Measurements from ENCODE around the gene DCUN1D3. TPM values are rescaled to one million over a fixed set of nuclear protein-coding genes. Genes with fewer than 3 reads are reported as not detected.

DCUN1D3 gene
- total and polyA plus RNA-seq, 2 experiments from 2014 or later, result 4.5 to 9.2 TPM

- H3K27me3 ChIP-seq, result no peaks in the 10 kb centered on the region
- H3K9me3 ChIP-seq (ENCODE audit: low read depth), result no peaks in the 10 kb centered on the region
- TF ChIP-seq, protein P1, sequence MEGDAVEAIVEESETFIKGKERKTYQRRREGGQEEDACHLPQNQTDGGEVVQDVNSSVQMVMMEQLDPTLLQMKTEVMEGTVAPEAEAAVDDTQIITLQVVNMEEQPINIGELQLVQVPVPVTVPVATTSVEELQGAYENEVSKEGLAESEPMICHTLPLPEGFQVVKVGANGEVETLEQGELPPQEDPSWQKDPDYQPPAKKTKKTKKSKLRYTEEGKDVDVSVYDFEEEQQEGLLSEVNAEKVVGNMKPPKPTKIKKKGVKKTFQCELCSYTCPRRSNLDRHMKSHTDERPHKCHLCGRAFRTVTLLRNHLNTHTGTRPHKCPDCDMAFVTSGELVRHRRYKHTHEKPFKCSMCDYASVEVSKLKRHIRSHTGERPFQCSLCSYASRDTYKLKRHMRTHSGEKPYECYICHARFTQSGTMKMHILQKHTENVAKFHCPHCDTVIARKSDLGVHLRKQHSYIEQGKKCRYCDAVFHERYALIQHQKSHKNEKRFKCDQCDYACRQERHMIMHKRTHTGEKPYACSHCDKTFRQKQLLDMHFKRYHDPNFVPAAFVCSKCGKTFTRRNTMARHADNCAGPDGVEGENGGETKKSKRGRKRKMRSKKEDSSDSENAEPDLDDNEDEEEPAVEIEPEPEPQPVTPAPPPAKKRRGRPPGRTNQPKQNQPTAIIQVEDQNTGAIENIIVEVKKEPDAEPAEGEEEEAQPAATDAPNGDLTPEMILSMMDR (IDR thresholded peaks at IDR 0.05; ENCODE audit: low read depth, low read length), result no peak
- H3K36me3 ChIP-seq, result no peaks in the 10 kb centered on the region
- peaks cover 17% of the 10 kb centered on the region for H3K4me1 ChIP-seq (ENCODE audit: low read depth)
- peak overlapping the region; percentile 25 for H3K27ac ChIP-seq
- H3K4me3 ChIP-seq, result no peak overlapping the region
- DNase-seq (ENCODE audit: low read depth in 1 of 2, low spot score in 1 of 2), result peak in 1 of 2 donors; percentile 94
Measured at GRCh38 chr16:20906341-20907255, 6.4 kb upstream of the DCUN1D3 start.

DNA sequence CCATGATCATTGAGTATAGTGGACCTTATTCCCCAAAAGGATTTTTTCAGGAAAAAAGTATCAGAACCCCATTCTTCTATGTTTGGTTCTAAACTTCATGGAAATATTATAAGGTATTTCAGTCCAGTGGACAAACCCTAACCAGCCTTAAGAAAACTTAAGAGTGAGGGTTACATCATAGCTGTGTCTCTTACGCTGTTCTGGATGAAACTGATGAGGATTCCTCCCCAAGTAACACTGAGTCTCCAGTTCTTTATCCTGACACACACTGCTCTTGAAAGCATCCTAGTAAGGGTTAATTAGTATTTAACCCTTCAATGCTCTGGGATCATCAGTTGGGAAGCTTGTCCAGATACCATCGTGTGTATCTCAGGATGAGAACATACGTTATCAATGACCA lies 5.4 kb upstream of the DCUN1D3 start:
- TF ChIP-seq, protein P1 (IDR thresholded peaks at IDR 0.05; ENCODE audit: low read depth, low read length), result no peak
- Histone ChIP-seq H3K4me1 (ENCODE audit: low read depth) (peaks cover 17% of the 10 kb centered on the region), H3K9me3 (ENCODE audit: low read depth) (no peaks in the 10 kb centered on the region), H3K27ac (no peak overlapping the region), H3K36me3 (no peaks in the 10 kb centered on the region), H3K27me3 (no peaks in the 10 kb centered on the region), H3K4me3 (no peak overlapping the region)
- peak in 1 of 2 donors; percentile 59 for DNase-seq (ENCODE audit: low read depth in 1 of 2, low spot score in 1 of 2)

GRCh38 chr16:20904507-20905081 lies 4.4 kb upstream of the DCUN1D3 start:
- no peaks in the 10 kb centered on the region for H3K36me3 ChIP-seq
- H3K9me3 ChIP-seq (ENCODE audit: low read depth), result no peaks in the 10 kb centered on the region
- H3K4me3 ChIP-seq, result no peak overlapping the region
- peak in 1 of 2 donors; percentile 88 for DNase-seq (ENCODE audit: low read depth in 1 of 2, low spot score in 1 of 2)
- no peaks in the 10 kb centered on the region for H3K27me3 ChIP-seq
- H3K4me1 ChIP-seq (ENCODE audit: low read depth), result peaks cover 17% of the 10 kb centered on the region
- TF ChIP-seq, protein P1 (IDR thresholded peaks at IDR 0.05; ENCODE audit: low read depth, low read length), result no peak
- H3K27ac ChIP-seq, result peak overlapping the region; percentile 17

- H3K36me3 ChIP-seq, result no peaks in the 10 kb centered on the region
- TF ChIP-seq, protein P1 (IDR thresholded peaks at IDR 0.05; ENCODE audit: low read depth, low read length), result no peak
- H3K9me3 ChIP-seq (ENCODE audit: low read depth), result no peaks in the 10 kb centered on the region
- no peak overlapping the region for H3K4me3 ChIP-seq
- peaks cover 20% of the 10 kb centered on the region for H3K4me1 ChIP-seq (ENCODE audit: low read depth)
- no peaks in the 10 kb centered on the region for H3K27me3 ChIP-seq
- no peak overlapping the region for H3K27ac ChIP-seq
- no peak for DNase-seq (ENCODE audit: low read depth in 1 of 2, low spot score in 1 of 2)
Measured at GRCh38 chr16:20903899-20904506, 3.8 kb upstream of the DCUN1D3 start.

DNA sequence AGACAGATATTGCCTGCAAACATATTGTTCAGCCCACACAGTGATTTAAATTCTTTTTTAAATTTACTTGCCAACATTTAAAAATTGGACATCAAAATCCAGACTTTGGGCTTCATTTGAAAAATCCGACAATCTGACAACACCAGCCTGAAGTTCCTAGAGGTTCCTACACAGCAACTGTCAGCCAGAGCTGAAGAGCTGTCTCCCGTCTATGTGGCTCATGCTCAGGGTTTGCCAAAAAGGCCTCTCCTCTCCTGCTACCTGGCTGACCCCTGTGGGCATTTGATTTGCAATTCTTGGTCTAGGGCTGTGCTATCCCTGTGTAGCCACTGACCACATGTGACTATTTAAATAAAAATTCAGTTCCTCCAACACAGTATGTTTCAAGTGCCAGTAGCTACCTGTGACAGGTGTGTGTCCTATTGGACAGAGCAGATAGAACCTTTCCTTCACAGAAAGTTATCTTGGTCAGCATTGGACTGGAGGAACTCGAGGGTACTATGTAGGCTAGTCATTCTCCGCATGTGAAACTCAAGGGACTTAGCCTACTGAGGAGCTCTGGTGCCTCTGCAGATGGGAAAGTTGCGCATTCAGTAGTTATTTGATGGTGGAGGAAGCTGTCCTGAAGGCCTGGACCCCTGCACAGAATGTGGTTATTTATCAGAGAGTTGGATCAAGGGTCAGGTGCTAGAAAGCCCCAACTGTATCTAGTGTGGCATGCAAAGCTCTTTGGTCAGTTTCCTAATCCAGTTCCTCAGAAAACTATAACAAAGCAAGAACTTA lies 3.1 kb upstream of the DCUN1D3 start:
- no peaks in the 10 kb centered on the region for H3K27me3 ChIP-seq
- peaks cover 27% of the 10 kb centered on the region for H3K4me1 ChIP-seq (ENCODE audit: low read depth)
- H3K4me3 ChIP-seq, result no peak overlapping the region
- TF ChIP-seq, protein P1 (IDR thresholded peaks at IDR 0.05; ENCODE audit: low read depth, low read length), result no peak
- H3K36me3 ChIP-seq, result no peaks in the 10 kb centered on the region
- no peak for DNase-seq (ENCODE audit: low read depth in 1 of 2, low spot score in 1 of 2)
- H3K9me3 ChIP-seq (ENCODE audit: low read depth), result no peaks in the 10 kb centered on the region
- no peak overlapping the region for H3K27ac ChIP-seq

Measured in cardiac muscle cell (in vitro differentiated cells and primary cell).